GM12874 (cell line): ENCODE data around the gene GPA33.

Experiments
- TF ChIP-seq, protein P1 (sequence below): IDR thresholded peaks from 2 replicates; pipeline ENCODE4 v1.5.1; 2011; ENCODE audit warnings: low read depth, mild to moderate bottlenecking, control low read depth, low read length, moderate library complexity; ENCODE audit not compliant: insufficient read depth

The GPA33 gene

GRCh38 chr1:167090314-167090942, at the start of gene GPA33:
Gene GPA33 (minus strand): TSS chr1:167090377. CDS start chr1:167090287, 90 bp downstream.
- TF ChIP-seq, protein P1, sequence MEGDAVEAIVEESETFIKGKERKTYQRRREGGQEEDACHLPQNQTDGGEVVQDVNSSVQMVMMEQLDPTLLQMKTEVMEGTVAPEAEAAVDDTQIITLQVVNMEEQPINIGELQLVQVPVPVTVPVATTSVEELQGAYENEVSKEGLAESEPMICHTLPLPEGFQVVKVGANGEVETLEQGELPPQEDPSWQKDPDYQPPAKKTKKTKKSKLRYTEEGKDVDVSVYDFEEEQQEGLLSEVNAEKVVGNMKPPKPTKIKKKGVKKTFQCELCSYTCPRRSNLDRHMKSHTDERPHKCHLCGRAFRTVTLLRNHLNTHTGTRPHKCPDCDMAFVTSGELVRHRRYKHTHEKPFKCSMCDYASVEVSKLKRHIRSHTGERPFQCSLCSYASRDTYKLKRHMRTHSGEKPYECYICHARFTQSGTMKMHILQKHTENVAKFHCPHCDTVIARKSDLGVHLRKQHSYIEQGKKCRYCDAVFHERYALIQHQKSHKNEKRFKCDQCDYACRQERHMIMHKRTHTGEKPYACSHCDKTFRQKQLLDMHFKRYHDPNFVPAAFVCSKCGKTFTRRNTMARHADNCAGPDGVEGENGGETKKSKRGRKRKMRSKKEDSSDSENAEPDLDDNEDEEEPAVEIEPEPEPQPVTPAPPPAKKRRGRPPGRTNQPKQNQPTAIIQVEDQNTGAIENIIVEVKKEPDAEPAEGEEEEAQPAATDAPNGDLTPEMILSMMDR: no peak

DNA sequence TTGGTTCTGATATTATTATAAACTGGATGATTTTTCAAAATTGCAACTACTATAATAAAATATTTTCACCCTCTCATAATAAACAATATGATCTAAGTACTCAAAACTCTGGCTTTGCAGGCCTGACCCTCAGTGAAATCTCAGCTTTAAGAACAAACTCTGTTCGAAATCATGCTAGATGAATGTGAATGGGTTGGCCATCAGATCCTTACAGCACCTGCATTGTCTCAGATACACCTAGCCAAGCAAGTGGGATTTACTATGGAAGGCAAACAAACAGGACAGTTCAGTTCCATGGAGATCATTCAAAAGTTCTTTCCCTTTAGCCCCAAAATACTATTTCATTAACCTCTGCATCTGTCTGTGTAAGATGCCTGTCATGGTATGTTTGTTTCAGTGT, 48.5 kb upstream of the GPA33 start:
- TF ChIP-seq, protein P1: no peak

GRCh38 chr1:167137793-167138510, 47.8 kb upstream of the GPA33 start:
- TF ChIP-seq, protein P1: no peak

- TF ChIP-seq, protein P1: no peak
Measured at GRCh38 chr1:167137332-167137781, 47.2 kb upstream of the GPA33 start.

DNA sequence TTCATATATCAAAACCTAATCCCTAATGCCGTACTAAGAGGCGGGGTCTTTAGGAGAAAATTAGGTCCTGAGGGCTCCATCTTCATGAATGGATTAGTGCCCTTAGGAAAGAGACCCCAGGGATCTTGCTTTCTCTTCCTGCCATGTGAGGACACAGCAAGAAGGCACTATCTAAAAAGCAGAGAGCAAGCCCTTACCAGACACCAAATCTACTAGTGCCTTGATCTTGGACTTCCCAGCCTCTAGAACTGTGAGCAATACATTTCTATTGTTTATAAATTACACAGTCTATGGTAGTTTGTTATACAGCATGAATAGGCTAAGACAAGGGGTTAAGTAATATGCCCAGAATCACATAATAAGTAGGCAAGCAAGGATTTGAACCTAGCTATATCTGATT, 46.6 kb upstream of the GPA33 start:
- TF ChIP-seq, protein P1: no peak

- TF ChIP-seq, protein P1: no peak
Measured at GRCh38 chr1:167136191-167136614, 46.0 kb upstream of the GPA33 start.

DNA sequence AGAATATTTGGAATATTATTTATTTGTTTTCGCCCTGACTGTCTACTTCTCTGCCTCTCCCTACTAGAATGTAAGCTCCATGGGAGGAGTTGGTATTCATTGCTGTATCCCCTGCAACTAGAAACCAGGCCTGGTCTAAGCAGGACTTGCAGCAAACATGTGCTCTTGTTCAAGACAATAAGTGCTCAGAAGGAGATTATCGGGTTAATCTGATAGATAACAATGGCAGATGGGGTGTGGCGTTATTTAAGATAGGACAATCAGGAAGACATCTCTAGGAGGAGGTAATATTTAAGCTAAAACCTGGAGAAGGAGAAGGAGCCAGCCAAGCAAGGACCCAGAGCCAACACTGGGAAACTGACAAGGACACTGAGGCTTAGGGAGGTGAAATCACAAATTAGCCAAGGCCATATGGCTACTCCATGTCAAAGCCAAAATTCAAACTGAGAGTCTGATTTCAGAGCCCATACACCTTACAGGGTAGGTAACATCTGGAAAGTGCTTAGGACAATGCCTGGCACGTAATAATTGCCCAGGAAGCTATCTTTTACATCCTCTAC, 45.2 kb upstream of the GPA33 start:
- TF ChIP-seq, protein P1: no peak
